HG03521 (cell line): ENCODE results near the gene MOB3A.

ENCODE experiments used
- ATAC-seq: cut with Tn5 transposase; IDR thresholded peaks from one replicate; pipeline ENCODE4 v1.9.1; 2021; ENCODE audit warnings: mild to moderate bottlenecking, moderate library complexity; ENCODE audit not compliant: unreplicated experiment

Gene MOB3A

DNA sequence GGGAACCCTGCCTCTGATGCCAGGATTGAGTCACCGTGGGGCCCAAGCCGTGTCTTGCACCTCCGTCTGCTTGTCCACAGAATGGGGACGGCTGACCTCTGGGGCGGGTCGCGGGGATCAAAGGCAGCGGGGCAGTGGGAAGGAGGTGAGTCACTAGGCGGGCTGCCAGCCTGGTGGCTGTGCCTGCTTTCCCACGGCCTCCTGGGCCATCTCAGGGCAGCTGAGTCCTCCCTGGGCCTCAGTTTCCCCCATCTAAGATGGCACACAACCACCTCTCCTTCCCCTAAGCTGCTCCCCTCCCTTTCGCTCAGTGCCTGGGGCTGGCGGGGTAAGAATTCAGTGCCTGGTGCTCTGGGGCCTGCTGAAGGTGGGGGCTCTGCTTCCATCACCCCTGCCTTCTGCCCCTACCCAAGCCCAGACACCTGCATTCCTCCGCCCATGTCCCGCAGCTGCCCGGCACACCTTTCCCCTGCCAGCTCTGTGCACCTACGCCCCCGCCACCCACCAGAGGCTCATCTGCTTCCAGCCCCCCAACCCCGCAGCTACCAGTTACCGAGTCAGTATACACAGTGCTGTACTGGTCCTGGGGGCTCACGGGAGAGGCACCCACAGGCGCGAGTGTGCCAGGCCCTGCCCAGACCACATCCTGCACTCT lies 48.5 kb downstream of the MOB3A start:
- no peak for ATAC-seq

DNA sequence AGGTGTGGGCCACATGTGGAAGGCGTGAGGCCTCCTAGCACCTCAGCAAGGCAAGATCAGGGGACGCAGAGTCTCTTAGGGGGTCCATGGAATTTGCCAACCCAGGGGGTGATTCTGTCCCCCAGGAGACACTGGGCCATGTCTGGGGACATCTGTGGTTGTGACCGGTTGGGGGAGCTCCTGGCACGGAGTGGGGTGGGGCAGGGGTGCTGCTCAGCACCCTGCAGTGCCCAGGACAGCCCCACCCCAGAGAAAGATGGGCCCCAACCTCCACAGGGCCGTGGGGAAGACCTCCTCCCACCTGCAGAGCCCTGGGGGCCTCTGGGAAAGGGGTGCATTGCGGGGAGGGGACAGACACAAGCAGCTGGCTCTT lies 49.1 kb downstream of the MOB3A start:
- ATAC-seq = no peak

DNA sequence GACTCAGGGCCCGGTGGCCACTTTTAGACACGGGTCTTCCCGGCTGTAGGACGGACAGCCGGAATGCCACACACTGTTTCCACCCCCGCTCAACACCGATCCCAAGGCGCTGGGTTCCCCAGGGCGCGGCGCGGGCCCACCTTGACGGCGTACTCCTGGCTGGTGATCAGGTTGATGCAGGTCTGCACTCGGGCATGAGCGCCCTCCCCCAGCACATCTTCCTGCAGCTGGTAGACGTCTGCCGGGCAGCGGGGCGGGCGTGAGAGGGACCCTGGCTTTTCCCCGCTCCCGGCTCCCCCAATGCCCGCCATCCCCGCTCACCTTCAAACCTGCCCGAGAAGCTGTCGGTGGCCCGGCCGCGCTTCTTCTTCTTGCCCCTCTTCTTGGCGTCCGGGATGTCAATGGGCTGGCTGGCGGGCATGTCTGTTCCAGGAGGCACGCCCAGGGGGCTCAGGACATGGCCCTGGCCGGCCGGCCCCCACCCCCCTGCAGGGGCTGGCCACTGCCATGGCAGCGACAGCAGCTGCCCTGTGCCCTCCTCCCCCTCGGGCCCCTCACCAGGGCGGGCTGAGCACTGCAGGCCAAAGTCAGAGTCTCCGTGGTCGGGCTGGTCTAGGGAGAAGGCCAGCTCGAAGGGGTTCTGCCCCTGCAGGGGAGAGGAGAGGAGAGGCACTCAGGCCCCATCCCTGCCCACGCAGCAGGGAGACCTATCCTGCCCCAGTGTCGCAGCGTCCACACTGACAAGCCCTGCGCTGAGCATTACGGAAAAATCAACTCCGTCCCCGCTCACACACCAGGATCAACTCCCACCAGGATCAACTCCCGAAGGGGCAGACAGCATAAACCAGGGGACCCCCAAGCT lies 49.8 kb downstream of the MOB3A start:
- no peak for ATAC-seq

DNA sequence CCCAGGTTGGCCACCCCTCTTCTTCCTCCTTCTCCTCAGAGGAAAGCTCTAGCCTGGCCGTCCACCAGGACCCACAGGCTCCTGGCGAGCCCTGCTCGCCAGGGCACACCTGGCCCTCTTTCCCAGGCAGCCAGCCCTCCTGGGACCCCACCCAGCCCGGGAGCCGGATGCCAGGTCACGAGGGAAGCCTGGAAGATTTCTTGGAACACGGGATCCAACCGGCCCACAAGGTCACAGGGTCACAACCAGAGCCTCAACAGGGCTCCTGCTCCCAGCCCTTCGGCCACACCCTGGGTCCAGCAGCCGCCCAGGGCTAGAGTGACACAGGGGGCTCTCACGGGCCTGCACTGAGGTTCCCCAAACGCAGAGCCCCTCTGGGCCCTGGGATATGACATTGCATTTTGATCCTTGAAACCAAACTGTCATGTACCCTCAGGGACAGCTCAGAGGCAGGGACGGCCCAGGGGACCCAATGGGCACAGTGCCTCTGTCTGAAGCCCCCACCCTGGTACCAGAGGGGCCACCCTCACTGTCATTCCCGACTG lies 50.6 kb downstream of the MOB3A start:
- ATAC-seq = no peak

DNA sequence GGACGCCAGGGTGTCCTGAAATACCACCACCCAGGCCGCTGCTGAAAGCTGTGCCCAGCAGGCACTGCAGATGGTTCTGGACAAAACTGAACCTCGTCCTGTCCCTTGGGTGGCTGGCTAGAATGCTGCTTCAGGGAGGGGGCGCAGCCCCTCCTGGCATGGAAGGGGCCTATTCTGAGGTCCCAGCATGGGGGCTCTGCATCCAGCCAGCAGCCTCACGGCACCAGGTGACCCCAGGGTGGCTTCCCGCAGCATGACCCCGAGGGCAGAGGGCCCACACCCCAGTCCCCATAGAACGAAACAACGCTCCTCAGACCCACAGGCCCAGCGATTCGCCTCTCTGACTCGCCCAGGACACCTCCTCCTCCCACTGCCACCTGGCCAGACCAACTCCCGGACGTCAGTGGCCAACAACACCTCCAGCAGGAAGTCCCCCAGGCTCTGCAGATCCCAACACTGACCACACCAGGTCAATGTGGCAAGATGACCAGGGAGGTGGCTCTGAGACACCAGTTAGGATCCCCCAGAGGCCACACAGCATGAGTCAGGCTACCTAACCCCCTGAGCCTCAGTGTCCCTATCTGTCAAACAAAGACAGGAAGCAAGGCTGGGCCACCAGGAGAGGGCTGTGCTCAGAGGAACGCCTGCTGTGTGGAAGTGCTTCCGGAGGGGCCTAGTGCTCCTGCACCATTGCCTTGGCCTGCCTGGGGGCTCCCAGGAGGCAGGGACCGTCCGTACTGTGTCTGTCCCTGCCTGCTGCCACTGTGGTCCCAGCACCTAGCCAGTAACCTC lies 51.2 kb downstream of the MOB3A start:
- ATAC-seq = no peak

DNA sequence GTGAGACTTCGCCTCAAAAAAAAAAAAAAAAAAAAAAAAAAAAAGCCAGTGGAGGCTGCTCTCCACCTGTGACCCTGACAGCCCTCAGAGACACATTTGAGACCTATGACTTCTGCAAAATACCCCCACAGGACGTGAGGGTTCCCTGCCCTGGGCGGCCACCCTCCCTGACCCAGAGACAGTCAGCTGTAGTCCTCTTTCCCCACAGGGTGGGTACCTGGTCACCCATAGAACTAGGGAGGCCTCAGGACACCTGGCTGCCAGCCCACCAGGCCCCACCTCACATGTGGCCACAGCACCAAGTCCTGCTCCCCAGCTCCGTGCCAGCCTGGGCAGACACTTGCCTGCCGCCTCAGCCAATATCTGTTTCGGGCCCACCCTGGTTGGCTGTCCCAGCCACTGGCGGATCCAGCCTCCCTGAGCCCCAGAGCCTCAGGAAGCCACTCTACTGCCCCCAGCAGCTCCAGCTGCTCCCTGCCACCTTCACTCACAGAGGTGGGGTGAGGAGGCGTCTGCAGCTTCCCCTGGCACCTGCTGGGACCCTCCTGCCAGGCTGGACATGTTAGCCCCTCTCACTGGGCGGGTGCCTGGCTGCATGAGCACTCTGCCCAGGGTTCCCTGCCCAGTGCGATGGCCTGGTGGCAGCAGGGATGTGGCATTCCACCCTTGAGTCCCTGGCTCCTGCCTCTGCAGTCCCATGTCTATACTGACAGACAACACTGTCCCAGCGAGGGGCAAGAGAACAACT lies 52.0 kb downstream of the MOB3A start:
- no peak for ATAC-seq

DNA sequence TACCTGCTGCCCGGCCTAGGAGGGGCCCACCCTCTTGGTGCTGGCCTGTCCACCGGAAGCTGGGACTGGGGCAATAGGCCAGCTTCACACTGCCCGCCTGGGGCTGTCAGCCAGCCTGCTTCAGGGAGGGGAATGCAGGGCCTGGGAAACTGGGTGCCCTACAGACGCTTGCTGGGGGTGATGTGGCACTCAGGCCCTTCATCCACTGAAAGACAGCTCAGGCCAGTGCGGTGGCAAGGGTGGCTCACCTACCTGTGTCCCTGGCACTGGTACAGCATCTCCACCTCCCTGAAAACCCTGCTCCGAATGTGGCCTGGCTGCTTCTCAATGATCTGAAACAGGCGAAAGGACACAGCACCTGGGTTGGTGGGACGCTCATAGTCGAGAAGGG lies 52.9 kb downstream of the MOB3A start:
- no peak for ATAC-seq

DNA sequence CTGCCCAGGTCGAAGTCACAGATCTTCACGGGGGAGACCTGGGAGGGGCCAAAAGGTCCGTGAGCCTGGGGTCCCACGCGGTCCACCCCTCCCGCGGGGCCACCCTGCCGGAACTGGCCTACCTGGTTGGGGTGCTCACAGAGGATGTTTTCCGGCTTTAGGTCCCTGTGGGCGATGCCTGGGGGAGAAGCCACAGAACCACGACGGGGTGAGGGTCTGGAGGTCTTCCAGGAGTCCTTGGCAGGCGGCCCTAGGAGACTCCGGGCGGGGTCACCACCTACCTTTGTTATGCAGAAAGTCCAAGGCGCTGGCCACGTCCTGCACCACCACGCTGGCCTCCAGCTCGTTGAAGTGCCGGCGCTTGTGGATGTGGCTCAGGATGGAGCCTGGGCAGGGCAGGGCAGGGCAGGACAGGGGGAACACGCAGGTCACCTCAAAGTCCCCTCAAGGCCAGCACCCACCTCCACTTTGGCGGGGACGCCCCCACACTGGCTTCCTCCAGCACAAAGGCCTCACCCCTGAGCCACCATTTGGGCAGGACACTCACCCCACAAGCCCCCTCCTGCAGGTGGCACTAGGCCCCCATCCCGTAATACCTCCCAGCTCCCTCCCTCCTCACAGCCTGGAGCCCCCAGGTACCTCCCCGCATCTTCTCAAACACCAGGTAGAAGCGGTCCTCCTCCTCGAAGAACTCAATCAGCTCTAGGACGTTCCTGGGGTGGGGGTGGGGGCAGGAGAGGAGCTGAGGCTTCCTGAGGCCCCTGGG lies 53.5 kb downstream of the MOB3A start:
- no peak for ATAC-seq

DNA sequence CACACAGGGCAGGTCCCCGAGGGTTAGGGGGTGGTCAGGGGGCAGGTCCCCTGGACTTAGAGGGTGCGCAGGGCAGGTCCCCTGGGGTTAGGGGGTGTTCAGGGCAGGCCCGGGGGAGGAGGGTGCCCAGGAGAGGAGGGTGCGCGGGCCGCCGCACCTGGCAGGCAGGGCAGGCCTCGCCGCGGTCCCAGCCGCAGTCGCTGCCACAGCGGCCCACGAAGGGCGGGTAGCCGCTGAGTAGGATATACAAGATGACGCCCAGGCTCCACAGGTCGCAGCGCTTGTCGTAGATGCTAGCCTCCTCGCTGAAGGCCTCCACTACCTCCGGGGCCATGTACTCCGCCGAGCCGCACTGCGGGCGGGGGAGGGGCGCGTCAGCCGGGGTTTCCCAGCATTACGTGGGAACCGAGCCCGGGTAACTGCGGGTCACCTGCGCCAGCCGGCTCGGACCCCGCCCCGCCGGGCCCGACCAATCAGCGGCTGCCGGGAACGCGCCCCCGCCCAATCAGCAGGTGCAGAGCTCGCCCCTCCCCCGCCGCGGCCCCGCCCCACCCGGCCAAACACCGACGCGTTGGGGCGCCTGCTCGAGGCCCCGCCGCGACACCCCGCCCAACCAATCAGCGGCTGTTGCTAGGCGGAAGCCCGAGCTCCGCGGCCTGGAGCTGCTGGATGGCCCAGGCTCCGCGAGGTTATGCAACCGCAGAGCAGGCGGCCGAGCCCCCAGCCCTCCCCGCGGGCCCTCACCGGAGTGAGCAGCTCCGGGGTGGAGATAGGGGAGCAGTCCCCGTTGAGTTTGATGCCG lies 54.2 kb downstream of the MOB3A start:
- peak; percentile 80 for ATAC-seq

DNA sequence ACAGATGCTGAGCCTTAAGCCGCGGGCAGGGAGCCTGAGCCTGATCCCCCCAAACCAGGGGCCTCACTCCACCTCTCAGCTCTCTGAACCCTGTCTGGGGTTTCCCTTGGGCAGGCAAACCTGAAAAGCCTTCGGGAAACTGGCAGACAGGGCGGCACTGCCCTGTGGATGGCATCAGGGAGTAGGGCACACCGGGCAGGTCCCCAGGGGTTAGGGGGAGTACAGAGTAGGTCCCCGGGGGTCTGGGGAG lies 54.8 kb downstream of the MOB3A start:
- ATAC-seq = no peak

DNA sequence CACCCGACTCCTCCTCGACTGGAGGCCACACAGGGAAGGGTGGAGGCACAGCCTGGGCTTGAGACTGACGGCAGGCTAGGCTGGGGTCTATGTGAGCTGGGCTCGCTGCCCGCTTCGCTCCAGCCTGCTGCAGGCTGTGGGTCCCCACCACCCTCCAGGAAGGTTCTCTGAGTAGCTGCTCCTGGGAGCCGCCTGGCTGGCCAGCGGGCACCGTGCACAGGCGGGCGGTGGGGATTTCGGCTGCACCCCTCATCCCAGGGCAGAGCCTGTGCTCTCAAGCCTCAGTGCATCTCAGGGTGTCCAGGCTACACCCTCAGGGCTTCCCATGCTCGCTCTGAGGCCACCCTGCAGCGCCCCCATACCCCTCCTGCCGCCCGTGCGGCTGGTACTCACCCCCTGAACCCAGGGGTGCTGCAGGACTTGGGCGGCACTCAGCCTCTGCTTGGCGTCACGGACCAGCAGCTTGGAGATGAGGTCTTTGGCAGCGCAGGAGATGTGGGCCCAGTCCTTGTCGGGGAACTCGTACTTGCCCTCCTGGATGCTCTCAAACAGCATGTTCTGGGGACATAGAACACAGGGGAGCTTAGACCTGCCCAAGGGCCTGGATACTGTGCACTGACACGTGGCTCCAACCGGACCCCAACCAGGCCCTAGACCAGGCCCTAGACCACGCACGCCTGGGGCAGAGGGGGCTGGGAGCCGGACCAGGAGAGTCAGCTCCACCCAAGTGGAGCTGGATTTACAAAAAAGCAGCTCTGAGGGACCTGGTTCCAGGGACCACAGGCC lies 55.3 kb downstream of the MOB3A start:
- ATAC-seq = no peak

DNA sequence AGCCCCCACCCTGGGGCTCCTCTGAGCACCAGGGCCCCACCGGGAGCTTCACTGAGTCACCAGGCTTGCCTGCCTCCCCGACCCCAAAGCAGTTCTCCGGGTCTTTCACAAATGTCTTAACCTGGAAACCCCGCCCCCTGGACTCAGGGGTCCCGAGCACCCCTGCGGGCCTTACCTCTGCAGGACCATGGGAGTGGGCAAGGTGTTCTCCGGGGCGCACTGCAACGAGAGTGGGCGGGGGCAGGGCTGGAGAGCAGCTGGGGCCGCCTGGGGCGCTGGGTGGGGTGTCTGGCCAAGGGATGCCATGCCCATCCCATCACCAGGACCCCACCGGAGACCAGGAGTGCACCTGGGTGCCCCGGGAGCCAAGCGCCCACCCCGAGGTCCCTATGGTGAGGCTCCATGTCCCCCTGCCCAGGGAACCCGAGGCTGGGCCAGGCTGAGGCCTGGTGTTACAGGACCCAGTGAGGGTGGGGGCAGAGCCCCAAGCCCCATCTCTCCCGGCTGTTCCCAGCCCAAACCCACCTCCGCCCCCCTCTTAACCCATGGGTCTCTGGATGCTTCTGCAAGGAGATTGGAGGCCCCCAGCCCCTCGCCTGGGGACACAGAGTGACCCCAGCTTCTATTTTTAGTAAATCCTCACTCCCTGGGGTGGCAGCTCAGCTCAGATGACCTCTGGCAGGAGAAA lies 56.0 kb downstream of the MOB3A start:
- ATAC-seq = no peak

DNA sequence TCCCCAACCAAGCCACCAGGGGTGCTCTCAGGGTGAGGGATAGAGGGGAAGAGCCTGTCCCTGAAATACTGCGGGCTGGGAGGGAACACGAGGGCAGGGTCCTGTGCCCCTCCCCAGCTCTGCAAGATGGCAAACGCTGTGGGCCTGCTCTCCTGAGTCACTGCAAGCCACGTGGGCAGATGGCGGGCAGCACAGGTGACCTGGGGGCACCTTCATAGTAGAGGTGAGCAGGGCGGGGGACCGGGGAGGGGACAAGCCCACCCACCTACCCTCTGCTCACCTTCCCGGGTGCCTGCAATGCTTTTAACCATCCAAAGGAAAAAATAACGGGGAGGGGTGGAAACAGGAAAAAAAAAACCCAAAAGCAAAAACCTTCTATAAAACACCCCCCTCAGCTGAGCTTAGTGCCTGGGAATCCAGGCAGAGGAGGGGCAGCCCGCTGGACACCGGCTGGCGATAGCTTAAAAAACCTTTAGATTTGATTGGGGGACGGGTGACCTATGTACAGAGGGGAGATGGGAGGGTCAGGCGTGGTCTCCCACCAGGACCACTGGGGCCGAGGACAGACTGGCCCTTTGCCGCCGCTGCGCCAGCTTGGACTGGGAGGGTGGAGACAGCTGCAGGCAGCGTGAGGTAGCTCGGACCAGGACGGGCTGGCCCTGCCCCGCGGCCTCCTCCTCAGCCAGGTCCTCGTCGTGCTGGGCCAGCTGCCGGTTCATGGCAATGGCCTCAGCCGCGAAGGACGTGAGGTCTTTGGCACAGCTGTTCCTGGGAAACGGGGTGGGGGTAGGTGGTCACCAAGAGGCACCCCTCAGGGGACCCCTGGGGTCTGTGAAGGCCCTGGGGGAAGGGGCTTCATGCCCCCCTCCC lies 56.8 kb downstream of the MOB3A start:
- ATAC-seq = no peak

DNA sequence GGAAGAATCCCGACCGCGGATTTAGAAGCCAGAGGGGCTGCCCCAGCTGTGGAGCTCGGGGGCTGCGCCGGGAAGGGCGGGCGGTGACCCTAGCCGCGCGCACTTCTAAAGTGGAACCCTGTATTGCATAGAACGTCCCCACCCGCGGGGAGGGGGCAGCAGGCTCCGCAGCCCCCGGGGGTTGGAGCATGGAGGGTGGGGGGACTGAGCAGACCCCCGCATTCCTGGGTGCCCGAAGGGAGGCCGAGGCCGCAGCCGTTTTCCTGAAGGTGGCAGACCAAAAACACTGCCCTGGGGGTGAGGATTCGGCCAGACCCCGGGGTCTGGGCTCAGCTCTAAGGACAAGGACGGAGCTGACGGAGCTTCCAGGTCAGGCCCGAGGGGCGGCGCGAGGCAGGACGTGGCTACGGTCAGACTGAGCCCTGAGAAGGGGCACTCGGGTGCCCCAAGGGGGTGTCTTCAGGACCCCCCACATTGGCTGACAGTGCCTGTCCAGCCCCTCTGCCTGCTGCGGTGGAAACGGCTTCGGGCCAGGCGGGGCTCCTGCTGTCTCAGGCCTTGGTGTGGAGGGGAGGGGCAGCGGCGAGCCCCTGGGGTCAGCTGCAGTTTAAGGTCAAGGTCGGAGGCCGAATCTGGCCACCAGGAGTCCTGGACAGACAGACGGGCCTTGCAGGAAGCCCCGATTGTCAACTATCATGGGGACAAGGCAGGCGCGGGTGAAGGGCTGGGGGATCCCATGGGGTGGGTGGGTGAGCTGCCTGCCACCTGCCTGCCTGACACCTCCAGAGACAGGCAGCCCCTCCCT lies 57.6 kb downstream of the MOB3A start:
- ATAC-seq = no peak

DNA sequence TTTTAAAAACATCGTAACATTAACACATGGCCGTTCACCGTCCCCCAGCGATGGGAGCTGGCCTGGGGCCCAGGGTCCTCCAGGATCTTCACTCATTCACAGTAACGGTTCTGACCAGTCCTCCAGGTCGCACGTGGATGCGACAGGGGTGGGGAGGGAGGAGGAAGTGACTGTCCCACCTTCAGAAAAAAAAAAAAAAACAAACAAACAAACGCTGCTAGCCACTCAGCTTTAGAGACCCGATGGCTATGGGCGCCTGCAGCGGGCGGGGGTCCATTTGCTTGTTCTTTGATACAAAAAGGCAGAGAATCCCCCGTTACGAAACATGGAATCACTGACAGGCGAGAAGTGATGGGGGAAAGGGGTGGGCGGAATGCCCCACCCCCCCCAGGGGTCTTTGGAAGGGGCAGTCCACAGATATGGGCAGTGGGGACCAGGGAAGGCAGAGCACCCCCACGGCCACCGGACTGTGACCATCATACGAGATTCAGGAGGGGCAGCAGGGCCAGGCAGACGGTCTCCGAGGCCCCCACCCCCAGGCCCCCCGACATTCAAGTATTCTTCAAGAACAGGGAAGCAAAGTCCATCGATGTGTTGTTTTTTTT lies 58.4 kb downstream of the MOB3A start:
- ATAC-seq = no peak

DNA sequence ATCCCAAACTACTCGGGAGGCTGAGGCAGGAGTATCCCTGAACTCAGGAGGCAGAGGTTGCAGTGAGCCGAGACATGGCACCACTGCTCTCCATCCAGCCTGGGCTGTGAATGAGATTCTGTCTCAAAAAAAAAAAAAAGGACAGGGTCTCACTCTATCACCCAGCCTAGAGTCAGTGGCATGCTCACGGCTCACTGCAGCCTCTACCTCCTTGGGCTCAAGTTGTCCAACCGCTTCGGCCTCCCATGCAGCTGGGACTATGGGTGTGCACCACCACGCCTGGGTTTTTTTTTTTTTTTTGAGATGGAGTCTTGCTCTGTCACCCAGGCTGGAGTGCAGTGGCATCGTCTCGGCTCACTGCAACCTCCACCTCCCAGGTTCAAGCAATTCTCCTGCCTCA lies 59.7 kb downstream of the MOB3A start:
- no peak for ATAC-seq
